IPS DF 6.9 (cell line): ENCODE data around the gene OPN4.

Source experiments
- DNase-seq: peaks from one replicate; pipeline ENCODE4 v3.0.0-alpha.2; 2013; ENCODE audit warnings: low read depth, low spot score
- H3K27ac ChIP-seq: one replicate; pipeline ENCODE4 v1.5.1; 2013; ENCODE audit warnings: low read length, control low read depth
- H3K27me3 ChIP-seq: 2 replicates; pipeline ENCODE4 v1.6.1; 2013; ENCODE audit warnings: mild to moderate bottlenecking, low read length; ENCODE audit not compliant: control insufficient read depth, insufficient read depth
- H3K36me3 ChIP-seq: 2 replicates; pipeline ENCODE4 v1.6.1; 2013; ENCODE audit warnings: low read length; ENCODE audit not compliant: control insufficient read depth, insufficient read depth
- H3K4me1 ChIP-seq: 2 replicates; pipeline ENCODE4 v1.6.1; 2013; ENCODE audit warnings: low read length; ENCODE audit not compliant: control insufficient read depth, insufficient read depth
- H3K4me3 ChIP-seq: 2 replicates; pipeline ENCODE4 v1.5.1; 2013; ENCODE audit warnings: mild to moderate bottlenecking, low read length
- H3K9me3 ChIP-seq: 2 replicates; pipeline ENCODE4 v1.6.1; 2013; ENCODE audit warnings: low read length, inconsistent platforms; ENCODE audit not compliant: control insufficient read depth, insufficient read depth
- WGBS: extraction: QIAGEN DNeasy Blood & Tissue Kit; methylation state at CpG from one replicate; pipeline ENCODE4 v1.1.7; 2013; ENCODE audit warnings: mixed read lengths, missing lambda C conversion rate; ENCODE audit not compliant: insufficient read length, insufficient coverage; 5-methylcytosine and 5-hydroxymethylcytosine counted together

OPN4 gene

DNA sequence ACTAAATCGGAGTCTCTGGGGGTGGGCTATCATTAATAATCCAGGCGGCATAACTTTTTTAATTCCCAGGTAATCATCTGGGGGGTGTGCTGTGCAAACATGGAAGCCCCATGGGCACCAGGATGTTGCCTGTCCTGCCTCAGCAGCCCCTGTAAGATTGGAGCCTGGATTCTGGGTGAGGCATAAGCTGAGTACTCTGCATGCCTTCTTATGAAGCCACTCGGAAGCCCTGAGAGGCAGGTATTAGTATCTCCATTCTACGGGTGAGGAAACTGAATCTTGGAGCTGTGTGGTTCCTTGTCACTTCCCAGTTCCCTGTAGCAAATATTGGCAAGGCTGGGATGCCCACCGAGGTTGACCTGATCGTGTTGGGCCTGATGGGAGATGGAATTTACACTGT is 7.4 kb upstream of the OPN4 start:
- Histone ChIP-seq H3K4me1 (no peaks in the 10 kb centered on the region; the same call in 1 of the 2 replicates), H3K4me3 (no peak overlapping the region), H3K36me3 (no peaks in the 10 kb centered on the region), H3K9me3 (no peaks in the 10 kb centered on the region), H3K27ac (no peak overlapping the region), H3K27me3 (no peaks in the 10 kb centered on the region)
- WGBS = no CpG with 5 or more reads among the region's 6 CpGs
- DNase-seq = no peak

DNA sequence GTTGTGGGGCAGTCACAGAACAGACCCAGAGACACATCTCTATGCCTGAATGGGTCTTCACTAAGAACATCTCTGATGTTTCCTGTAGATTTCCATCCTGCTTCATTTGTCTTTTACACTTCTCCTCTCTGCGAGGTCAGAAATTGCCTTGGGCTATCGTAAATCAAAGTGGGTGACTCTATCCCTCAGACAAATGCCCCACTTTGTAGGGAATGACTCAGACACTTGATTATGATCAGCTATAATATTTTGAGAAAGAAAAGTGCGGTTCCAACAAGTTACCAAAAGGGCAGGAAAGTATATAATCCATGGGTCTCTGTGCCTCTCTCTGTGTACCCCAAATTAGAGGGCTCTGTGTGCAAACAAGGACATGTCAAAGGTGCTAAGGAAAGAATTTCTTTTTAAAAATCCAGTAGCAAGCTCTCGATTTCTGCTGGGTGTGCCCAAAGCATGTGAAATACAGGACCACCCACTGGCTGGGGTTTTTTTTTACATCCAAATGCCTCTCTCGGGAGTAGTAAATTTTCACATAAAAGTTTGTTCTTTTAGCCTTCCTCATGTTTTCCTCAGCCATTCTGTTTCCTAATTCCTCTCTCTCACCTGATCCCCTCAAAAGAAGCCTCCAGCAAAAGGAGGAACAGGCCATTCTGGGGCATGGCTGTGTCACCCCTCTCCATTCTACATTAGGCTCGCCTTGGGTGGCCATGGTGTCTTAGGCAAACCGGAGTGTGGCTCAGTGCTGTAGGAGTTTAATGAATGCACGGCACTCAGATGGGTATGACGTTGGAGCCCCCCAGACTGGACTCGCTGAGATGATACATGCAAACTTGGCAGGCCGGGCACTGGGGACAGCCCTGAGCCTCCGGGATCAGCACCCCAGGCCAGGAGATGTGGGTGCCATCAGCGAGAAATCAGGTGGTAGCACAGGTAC is 6.3 kb upstream of the OPN4 start:
- H3K4me1 ChIP-seq = no peaks in the 10 kb centered on the region; the same call in 1 of the 2 replicates
- no peaks in the 10 kb centered on the region for H3K27me3 ChIP-seq
- no peak for DNase-seq
- no CpG with 5 or more reads among the region's 13 CpGs for WGBS
- H3K4me3 ChIP-seq = no peak overlapping the region
- H3K27ac ChIP-seq = no peak overlapping the region
- H3K36me3 ChIP-seq = no peaks in the 10 kb centered on the region
- H3K9me3 ChIP-seq = no peaks in the 10 kb centered on the region

DNA sequence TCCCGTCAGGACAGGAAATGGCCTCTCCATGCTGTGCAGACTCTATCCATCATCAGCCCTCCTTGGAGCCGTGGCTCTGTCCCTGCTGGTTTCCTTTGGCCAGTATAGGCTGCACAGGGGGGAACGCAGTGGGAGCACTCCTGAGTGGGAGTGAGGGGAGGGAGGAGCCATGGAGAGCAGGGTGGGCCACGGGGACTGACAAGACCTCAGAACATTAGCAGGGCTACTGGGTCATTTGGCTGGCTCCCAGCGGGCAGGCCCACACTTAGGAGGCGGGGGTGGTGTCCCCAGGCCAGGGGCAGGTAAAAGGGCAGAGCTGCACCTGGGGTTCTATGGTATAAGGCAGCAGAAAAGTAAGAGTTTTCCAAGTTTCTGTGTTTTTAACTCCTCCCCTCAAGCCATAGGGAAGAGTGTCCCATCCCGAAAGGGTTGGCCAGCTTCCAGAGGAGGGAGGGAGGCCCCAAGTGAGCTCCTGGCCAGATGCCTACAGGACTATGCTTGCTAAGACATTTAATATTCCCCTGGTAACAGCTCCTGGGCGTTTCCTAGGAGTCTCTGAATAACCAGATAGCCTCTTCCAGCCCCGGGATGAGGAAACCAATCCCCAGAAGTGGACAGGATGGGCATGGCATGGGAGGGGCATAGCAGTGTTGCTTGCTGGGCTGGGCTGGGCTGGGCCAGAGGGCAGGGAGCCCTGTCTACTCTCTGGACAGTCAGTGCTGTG is 5.5 kb upstream of the OPN4 start:
- Histone ChIP-seq H3K27me3 (no peaks in the 10 kb centered on the region), H3K9me3 (no peaks in the 10 kb centered on the region), H3K27ac (no peak overlapping the region), H3K4me1 (no peaks in the 10 kb centered on the region; the same call in 1 of the 2 replicates), H3K36me3 (no peaks in the 10 kb centered on the region), H3K4me3 (no peak overlapping the region)
- DNase-seq = no peak
- WGBS = no CpG with 5 or more reads among the region's 9 CpGs

DNA sequence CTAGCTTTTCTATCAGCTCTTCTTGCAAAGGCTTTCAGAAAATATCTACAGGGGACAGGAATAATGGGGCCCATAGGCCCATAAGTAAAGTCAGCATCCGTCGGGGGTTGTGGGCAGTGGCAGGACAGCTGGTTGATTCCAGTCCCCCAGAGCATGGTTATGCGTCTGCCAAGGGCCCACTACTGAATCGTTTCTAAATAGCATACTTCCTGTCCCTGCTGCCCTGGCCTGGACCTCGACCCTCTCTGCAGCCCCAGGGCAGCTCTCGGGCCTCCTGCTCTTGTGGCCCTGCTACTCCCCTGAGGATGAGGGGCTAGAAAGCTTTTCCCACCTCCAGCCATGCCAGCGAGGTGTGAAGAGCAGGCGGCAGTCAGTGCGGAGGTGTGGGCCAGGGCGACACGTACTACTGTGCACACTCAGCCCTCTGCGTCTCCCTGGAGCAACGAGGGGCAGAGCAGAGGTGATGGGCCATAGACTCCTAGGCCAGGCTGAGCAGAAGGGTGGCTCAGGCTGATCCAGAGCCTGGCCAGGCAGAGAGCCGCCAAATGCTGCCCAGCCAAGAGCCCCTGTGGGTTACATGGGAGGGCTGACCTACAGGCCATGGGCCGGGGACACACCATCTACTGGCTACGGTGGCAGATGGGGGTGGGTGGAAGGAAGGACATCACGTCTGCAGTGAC is 4.7 kb upstream of the OPN4 start:
- no peak overlapping the region for H3K4me3 ChIP-seq
- no peak for DNase-seq
- H3K27ac ChIP-seq = no peak overlapping the region
- WGBS = no CpG with 5 or more reads among the region's 17 CpGs
- H3K9me3 ChIP-seq = no peaks in the 10 kb centered on the region
- no peaks in the 10 kb centered on the region for H3K27me3 ChIP-seq
- no peaks in the 10 kb centered on the region for H3K36me3 ChIP-seq
- H3K4me1 ChIP-seq = no peaks in the 10 kb centered on the region; the same call in 1 of the 2 replicates

DNA sequence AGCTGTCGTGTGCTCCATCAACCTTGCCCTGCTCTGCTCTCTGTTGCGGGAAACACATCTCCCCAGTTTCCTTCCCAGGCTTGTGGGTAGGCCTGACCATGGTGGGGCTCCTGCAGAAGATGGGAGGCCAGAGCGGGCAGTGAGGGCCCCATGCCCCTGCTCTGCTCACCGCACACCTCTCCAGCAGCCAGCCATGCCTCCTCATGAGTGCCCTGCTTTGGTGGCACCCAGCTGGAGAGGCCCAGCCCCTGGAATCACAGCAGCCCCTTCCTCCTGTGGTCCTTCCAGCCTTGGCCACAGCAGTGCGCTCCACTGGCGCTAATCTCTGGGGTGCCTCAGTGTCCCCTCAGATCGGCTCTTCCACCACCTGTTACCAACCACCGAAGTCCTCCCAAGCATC is 4.2 kb upstream of the OPN4 start:
- Histone ChIP-seq H3K4me3 (no peak overlapping the region), H3K27me3 (no peaks in the 10 kb centered on the region), H3K27ac (no peak overlapping the region), H3K9me3 (no peaks in the 10 kb centered on the region), H3K36me3 (no peaks in the 10 kb centered on the region), H3K4me1 (no peaks in the 10 kb centered on the region; the same call in 1 of the 2 replicates)
- no CpG with 5 or more reads among the region's 8 CpGs for WGBS
- no peak for DNase-seq

DNA sequence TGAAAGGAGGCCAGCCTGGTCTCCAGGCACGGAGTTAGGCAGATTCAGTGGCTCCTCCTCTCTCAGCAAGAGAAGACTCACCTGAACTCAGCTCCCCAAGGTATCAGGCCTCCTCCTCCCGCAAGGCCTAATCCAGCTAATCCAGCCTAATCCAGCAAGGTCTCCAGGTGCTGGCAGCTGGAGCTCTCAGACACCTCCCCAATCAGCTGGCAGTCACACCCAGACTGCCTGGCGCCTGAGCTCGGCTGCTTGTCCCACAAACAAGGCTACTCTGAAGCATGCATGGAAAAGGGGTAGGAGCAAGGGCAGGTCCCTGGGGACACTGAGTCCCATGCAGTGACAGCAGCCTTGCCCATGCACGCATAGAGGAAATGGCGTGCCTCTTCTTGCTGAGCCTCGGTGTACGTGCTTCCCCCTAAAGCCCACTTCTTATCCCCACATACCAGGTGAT is 3.3 kb upstream of the OPN4 start:
- Histone ChIP-seq H3K9me3 (no peaks in the 10 kb centered on the region), H3K27ac (no peak overlapping the region), H3K27me3 (no peaks in the 10 kb centered on the region), H3K36me3 (no peaks in the 10 kb centered on the region), H3K4me3 (no peak overlapping the region), H3K4me1 (no peaks in the 10 kb centered on the region; the same call in 1 of the 2 replicates)
- no peak for DNase-seq
- WGBS = no CpG with 5 or more reads among the region's 8 CpGs

DNA sequence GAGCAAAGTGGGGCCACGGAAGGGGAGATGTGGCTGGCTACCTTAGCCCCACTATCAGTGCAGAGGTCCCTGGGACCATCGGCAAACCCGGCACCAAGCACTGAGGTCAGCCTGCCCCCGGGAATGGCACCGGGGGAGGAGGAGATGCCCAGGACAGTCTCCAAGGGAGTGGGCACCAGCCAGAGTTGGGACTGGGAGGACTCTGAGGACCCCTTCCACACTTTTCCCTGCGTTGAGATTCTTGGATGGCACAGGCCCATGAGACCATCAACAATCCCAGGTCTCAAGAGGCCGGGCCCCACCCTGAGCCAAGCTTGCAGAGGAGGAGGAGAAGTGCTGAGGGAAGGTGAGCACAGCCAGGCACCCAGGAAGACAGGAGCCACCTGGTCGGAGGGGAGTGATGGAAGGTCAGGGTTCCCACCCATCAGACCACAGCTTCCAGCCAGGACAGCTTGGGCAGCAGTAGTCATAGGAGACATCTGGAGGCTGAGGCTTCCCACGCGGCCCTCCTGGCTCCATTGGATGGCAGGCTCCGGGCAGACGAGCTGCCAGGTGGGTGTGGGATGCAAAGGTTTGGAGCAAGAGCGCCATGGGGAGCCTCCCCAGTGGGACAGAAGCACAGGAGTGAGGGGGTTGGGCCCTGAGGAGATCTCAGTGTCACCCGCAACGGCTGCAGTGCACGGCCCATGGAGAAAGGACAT is 2.6 kb upstream of the OPN4 start:
- Histone ChIP-seq H3K4me1 (no peaks in the 10 kb centered on the region; the same call in 1 of the 2 replicates), H3K4me3 (no peak overlapping the region), H3K9me3 (no peaks in the 10 kb centered on the region), H3K27ac (no peak overlapping the region), H3K36me3 (no peaks in the 10 kb centered on the region), H3K27me3 (no peaks in the 10 kb centered on the region)
- no CpG with 5 or more reads among the region's 16 CpGs for WGBS
- no peak for DNase-seq

DNA sequence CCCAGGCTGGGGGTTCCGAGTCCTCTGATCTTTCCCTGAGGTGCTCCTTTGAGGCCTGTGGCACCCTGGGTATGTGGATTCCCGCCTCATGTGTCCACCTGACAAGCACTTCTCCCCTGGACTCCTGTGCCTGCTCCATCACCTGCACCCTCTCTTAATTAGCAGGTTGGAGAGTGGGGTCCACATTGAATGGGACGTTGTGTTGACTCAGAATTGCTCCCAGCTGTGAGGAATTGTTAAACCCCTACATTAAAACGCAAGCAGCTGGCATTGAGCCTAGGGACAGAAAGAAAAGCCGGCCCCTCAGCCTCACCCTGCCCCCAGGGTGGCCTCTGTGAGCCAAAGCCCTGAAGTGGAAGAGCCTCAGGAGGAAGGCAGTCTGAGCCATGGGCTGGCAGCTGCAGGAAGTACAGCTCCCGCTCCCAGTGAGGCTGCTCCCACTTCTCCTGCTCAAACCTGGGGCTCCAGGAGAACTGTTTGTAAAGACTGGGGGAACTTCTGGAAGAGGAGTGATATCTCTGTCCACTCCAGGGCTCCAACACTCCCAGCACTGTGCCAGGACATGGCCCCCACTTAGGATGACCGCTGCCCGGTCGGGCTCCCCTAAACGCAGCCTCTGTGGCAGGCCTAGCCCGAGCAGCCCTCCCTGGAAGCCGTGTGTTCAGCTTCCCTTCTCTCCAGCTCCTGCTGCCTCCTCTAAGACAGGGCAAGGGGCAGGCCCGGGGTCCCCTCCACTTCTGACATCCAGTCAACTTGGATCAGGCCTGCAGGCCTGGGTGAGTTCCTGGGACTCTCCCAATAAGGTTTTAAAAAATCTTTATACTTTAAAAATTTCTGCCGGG is 1.8 kb upstream of the OPN4 start:
- no peaks in the 10 kb centered on the region for H3K9me3 ChIP-seq
- H3K4me1 ChIP-seq = no peaks in the 10 kb centered on the region; the same call in 1 of the 2 replicates
- no CpG with 5 or more reads among the region's 14 CpGs for WGBS
- no peak for DNase-seq
- no peaks in the 10 kb centered on the region for H3K36me3 ChIP-seq
- no peak overlapping the region for H3K27ac ChIP-seq
- H3K4me3 ChIP-seq = no peak overlapping the region
- H3K27me3 ChIP-seq = no peaks in the 10 kb centered on the region

DNA sequence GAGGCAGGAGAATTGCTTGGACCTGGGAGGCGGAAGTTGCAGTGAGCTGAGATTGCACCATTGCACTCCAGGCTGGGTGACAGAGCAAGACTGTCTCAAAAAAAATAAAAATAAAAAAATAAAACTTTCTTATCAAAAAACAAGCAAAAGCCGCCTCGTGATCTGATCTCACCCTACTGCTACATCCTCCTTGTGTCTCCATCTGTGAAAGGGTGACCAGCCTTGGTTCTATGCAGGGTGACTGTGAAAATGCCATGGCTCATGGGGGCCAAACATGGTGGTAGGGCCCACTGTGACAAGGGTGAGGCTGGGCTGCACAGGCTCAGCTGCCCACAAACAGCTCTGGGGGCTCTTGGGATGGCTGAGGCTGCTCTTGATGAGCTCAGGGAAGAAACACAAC is 968 bp upstream of the OPN4 start:
- no peak for DNase-seq
- H3K27ac ChIP-seq = no peak overlapping the region
- H3K27me3 ChIP-seq = no peaks in the 10 kb centered on the region
- H3K9me3 ChIP-seq = no peaks in the 10 kb centered on the region
- no CpG with 5 or more reads among the region's 3 CpGs for whole genome bisulfite sequencing
- no peaks in the 10 kb centered on the region; the same call in 1 of the 2 replicates for H3K4me1 ChIP-seq
- no peak overlapping the region for H3K4me3 ChIP-seq
- no peaks in the 10 kb centered on the region for H3K36me3 ChIP-seq
